Prostate gland (tissue), 2 donors: ENCODE measurements around the gene IFNA1. TPM values are rescaled to one million over a fixed set of nuclear protein-coding genes. Genes with fewer than 3 reads are reported as not detected.
A peak's percentile ranks its signal among the peaks of the same experiment; 100 is the strongest.

Experiments used
- DNase-seq: peaks from one replicate; pipeline ENCODE4 v3.0.0-alpha.2; 2019; ENCODE audit warnings: low spot score
- H3K27ac ChIP-seq, 2 donors: fragments of 200-600 bp; sonication (generic); 2 replicates each; pipeline ENCODE4 v1.5.1; 2017 to 2019
- H3K27me3 ChIP-seq: fragments of 200-600 bp; sonication (generic); replicated peaks from 2 replicates; pipeline ENCODE4 v1.5.1; 2019; ENCODE audit not compliant: insufficient read depth
- H3K36me3 ChIP-seq, 2 donors: fragments of 200-600 bp; sonication (generic); 1 replicate in 1 of 2; 2 replicates in 1 of 2; pipeline versions ENCODE4 v1.5.1 to v1.8.1; 2017 to 2019
- H3K4me1 ChIP-seq: fragments of 200-600 bp; sonication (generic); replicated peaks from 2 replicates; pipeline ENCODE4 v1.5.1; 2019
- H3K4me3 ChIP-seq, 2 donors: fragments of 200-600 bp; sonication (generic); 2 replicates each; pipeline ENCODE4 v1.5.1; 2017 to 2019
- H3K9me3 ChIP-seq: fragments of 200-600 bp; sonication (generic); 2 replicates; pipeline ENCODE4 v1.5.1; 2017
- POLR2A ChIP-seq: fragments of 450-650 bp; IDR thresholded peaks from one replicate; pipeline ENCODE4 v1.6.1; 2016; ENCODE audit warnings: antibody characterized with exemption, mild to moderate bottlenecking
- POLR2AphosphoS5 ChIP-seq: sonication (generic); formaldehyde crosslinking; IDR thresholded peaks from one replicate; pipeline ENCODE4 v1.6.1; 2017; ENCODE audit warnings: antibody characterized with exemption
- WGBS: methylation state at CpG from one replicate; pipeline ENCODE4 v1.1.5; 2018; 5-methylcytosine and 5-hydroxymethylcytosine counted together
- intact Hi-C: fragments of 100-400 bp; cut with DNase I; formaldehyde crosslinking; loops from one replicate; pipeline ENCODE4 v1.14.2; 2022
- total RNA-seq, 2 donors: library from RNA; depleted of rRNA; stranded (reverse); fragments of >200 nt; gene quantifications; one replicate each; pipeline ENCODE4 v1.1.0, GENCODE V29; 2016
- TF ChIP-seq, protein P1 (sequence below), 4 experiments: fragments of 200-600 bp in 2 of 4; fragments of 450-650 bp in 2 of 4; sonication (generic) in 2 of 4; IDR thresholded peaks; 1 replicate in 3 of 4; 2 replicates in 1 of 4; pipeline ENCODE4 v1.5.1; 2016 to 2019; ENCODE audit warnings: antibody characterized with exemption in 4 of 4, mild to moderate bottlenecking in 2 of 4, moderate library complexity in 2 of 4

The IFNA1 gene
- not detected for total RNA-seq

DNA sequence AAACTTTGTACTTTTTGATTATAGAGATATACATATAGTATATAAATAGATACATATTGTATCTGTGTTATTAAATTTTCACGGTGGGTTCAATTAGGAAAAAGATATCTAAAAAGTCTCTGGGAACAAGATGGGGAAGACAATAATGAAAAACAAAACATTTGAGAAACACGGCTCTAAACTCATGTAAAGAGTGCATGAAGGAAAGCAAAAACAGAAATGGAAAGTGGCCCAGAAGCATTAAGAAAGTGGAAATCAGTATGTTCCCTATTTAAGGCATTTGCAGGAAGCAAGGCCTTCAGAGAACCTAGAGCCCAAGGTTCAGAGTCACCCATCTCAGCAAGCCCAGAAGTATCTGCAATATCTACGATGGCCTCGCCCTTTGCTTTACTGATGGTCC is at the start of gene IFNA1:
Gene IFNA1, plus strand, starts transcription at position 301 of the 400 bp plus-strand sequence. Its CDS starts 69 bp downstream, at position 370.
- no peaks in the 10 kb centered on the region for H3K36me3 ChIP-seq
- TF ChIP-seq, protein P1, sequence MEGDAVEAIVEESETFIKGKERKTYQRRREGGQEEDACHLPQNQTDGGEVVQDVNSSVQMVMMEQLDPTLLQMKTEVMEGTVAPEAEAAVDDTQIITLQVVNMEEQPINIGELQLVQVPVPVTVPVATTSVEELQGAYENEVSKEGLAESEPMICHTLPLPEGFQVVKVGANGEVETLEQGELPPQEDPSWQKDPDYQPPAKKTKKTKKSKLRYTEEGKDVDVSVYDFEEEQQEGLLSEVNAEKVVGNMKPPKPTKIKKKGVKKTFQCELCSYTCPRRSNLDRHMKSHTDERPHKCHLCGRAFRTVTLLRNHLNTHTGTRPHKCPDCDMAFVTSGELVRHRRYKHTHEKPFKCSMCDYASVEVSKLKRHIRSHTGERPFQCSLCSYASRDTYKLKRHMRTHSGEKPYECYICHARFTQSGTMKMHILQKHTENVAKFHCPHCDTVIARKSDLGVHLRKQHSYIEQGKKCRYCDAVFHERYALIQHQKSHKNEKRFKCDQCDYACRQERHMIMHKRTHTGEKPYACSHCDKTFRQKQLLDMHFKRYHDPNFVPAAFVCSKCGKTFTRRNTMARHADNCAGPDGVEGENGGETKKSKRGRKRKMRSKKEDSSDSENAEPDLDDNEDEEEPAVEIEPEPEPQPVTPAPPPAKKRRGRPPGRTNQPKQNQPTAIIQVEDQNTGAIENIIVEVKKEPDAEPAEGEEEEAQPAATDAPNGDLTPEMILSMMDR (IDR thresholded peaks at IDR 0.05) = no peak
- no peak for TF ChIP-seq POLR2A
- TF ChIP-seq POLR2AphosphoS5 = no peak
- WGBS = 97% methylated on average over 4 of the region's 4 CpGs
- no peaks in the 10 kb centered on the region for H3K27me3 ChIP-seq
- no peak for DNase-seq
- intact Hi-C loops = no loop called here
- H3K4me1 ChIP-seq = no peaks in the 10 kb centered on the region
- H3K9me3 ChIP-seq = no peaks in the 10 kb centered on the region
- no peak within 1 kb of the TSS for H3K27ac ChIP-seq
- H3K4me3 ChIP-seq = no peak within 1 kb of the TSS

DNA sequence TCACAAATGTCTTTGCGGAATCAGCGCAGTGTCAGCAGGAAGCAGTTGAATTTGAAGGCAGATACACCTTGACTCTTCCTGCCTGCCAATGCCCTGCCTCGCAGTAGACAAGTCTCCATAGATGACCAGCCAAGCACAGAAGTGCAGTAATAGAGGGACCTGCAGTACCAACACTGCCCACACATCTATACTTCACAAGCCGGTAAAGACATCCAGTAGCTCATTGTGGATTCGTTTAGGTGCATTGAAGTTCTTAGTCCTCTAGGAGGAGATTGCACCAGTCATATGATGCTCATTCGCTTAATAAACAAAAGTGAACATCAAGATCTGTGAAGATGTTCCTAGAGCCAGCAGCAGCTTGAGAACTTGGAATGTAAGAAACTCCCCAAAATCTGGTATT is 48.0 kb upstream of the IFNA1 start:
- 75% methylated on average over 6 of the region's 6 CpGs for WGBS
- TF ChIP-seq, protein P1 (IDR thresholded peaks at IDR 0.05) = peak in 1 of 4 experiments; percentile 30
- TF ChIP-seq POLR2A = no peak
- Histone ChIP-seq H3K36me3 (no peaks in the 10 kb centered on the region), H3K27ac (no peak overlapping the region), H3K4me3 (no peak overlapping the region), H3K9me3 (no peaks in the 10 kb centered on the region), H3K27me3 (no peaks in the 10 kb centered on the region), H3K4me1 (no peaks in the 10 kb centered on the region)
- DNase-seq = no peak
- intact Hi-C loops = no loop called here

DNA sequence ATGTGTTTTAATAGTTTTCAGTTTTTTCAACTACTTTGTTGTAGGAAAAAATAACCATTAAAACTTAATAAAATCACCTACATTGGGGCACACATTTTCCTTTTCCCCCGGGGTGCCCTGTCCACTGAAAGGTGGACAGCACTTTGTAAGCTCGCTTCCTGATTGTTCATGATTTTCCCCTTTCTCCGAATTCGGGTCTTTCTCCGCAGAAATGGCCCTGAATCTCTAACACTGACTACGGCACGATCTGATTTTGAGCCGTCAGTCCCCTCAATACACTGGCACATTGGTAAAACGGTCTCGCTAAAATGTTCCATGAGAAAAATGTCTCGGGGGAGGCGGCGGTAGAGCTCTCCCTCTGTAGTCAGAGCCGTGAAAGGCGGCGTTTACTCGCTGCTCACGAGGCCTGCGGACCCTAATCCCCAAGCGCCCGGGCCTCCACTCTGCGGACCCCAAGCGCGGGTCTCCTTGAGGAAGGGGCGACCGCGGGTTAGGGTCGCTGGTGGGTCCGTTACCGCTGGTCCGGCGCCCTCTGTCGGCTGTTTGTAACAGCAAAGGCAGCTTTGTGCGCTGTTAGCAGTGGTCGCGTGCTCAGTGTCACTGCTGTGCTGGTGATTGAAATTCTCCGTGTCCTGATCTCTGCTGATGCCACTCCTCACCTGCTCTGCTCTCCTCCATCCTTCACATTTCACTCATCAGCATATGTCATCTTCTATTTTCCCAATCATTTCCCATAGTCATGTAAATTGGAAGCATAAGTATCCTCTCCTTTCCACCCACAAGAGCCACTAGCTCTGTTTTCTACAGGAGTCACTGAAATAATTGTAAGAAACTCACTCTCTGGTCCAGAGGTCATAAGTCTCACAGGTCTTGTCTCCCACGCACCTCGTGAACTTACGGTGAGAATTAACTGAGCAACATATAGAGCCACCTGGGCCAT is 44.2 kb upstream of the IFNA1 start:
- Histone ChIP-seq H3K4me1 (no peaks in the 10 kb centered on the region), H3K9me3 (no peaks in the 10 kb centered on the region), H3K36me3 (no peaks in the 10 kb centered on the region), H3K4me3 (peak overlapping the region; percentile 15 to 18), H3K27ac (no peak overlapping the region), H3K27me3 (no peaks in the 10 kb centered on the region)
- peak; percentile 22 for DNase-seq
- intact Hi-C loops = loop anchor here (5.0 kb wide), 1 partner anchor 79 kb away; no protein-coding TSS in a partner anchor
- 12% methylated on average over 40 of the region's 40 CpGs for WGBS
- TF ChIP-seq, protein P1 (IDR thresholded peaks at IDR 0.05) = peak; percentile 42 to 64 (median 60)
- TF ChIP-seq POLR2AphosphoS5 = no peak

DNA sequence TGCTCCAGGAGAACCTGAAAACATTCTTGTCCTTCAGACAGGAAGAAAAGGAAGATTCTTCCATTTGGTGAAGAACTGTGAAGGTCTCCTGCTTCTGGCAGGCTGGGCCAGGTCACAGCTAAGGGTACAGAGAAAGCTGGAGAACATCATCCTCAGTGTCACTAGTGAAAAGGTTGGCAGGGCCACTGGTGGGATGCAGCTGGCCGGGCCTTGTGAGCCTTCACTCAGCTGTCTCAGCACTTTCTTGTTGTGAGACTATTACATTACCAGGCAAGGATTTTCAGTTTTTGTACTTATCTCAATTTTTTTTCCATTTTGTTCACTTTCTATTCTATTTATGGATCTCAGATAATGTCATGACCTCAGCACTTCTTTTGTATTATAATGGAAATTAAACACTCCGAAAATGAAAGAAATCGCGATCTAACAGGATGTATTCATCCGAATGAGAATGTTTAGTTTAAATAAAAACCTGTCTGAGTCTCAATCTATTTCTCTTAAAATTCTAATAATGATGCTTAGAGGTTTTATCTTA is 41.2 kb upstream of the IFNA1 start:
- Histone ChIP-seq H3K27ac (no peak overlapping the region), H3K9me3 (no peaks in the 10 kb centered on the region), H3K36me3 (no peaks in the 10 kb centered on the region), H3K27me3 (peaks cover 6% of the 10 kb centered on the region), H3K4me1 (no peaks in the 10 kb centered on the region), H3K4me3 (no peak overlapping the region)
- DNase-seq = no peak
- WGBS = 92% methylated on average over 5 of the region's 5 CpGs
- TF ChIP-seq POLR2A = no peak
- TF ChIP-seq, protein P1 (IDR thresholded peaks at IDR 0.05) = no peak
- TF ChIP-seq POLR2AphosphoS5 = no peak
- intact Hi-C loops = loop anchor here (5.0 kb wide), 1 partner anchor 82 kb away; no protein-coding TSS in a partner anchor
